HG03520 (cell line): ENCODE results near the gene SMAD9.

Experiments
- ATAC-seq: cut with Tn5 transposase; IDR thresholded peaks from one replicate; pipeline ENCODE4 v1.9.1; 2021; ENCODE audit warnings: mild to moderate bottlenecking, moderate library complexity; ENCODE audit not compliant: unreplicated experiment

The SMAD9 gene

GRCh38 chr13:36870050-36870692, 49.9 kb downstream of the SMAD9 start:
- ATAC-seq, result no peak

- ATAC-seq, result no peak
Observed at GRCh38 chr13:36866232-36866631, 53.8 kb downstream of the SMAD9 start.

DNA sequence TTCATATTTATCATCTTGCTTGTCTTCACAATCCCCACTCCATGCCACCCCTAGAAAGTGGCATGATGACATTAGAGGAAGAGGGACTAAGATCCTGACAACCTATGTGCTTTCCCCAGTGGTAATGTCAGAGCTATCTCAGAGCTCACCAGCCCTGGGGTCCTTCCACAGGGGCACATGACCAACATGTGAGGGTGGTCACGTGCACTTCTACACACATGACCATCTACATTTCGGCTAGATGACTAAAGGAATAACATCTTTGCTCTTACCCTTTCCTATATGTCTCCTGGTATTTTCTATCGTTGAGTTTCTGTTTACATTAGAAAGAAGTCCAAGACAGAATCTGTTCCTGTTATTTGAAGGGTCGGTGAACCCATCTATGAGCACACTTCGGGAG, 54.8 kb downstream of the SMAD9 start:
- ATAC-seq, result no peak

GRCh38 chr13:36862722-36863121, 57.3 kb downstream of the SMAD9 start:
- no peak for ATAC-seq

DNA sequence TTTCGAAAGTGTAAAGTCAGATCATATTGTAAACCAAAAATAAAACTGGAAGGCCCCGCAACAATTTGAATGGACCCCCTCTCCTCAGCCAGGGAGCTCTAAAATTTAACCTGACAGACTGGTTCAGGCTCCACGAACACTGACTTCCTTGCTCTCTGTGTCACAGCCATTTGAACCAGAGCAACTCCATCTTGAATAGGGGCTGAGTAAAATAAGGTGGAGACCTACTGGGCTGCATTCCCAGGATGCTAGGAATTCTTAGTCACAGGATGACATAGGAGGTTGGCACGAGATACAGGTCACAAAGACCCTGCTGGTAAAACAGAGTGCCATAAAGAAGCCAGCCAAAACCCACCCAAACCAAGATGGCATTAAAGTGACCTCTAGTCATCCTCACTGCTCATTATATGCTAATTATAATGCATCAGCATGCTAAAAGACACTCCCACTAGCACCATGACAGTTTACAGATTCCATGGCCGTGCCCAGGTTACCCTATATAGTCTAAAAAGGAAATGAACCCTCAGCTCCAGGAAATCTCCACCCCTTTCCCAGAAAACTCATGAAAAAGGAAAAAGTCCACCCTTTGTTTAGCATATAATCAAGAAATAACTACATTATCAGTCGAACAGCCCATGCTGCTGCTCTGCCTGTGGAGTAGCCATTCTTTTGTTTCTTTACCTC, 57.9 kb downstream of the SMAD9 start:
- ATAC-seq, result no peak

DNA sequence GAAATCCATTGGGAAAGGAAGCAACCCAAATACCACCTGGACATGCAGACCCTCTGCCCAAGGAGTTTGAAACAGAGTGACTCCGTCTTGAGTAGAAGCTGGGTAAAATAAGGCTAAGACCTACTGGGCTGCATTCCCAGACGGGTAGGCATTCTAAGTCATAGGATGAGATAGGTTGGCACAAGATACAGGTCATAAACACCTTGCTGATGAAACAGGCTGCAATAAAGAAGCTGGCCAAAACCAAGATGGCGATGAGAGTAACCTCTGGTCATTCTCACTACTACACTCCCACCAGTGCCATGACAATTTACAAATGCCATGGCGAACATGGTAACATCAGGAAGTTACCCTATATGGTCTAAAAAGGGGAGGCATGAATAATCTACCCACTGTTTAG, 60.8 kb downstream of the SMAD9 start:
- ATAC-seq, result no peak

GRCh38 chr13:36858290-36858689, 61.7 kb downstream of the SMAD9 start:
- ATAC-seq, result no peak

- ATAC-seq, result no peak
Observed at GRCh38 chr13:36857253-36857652, 62.8 kb downstream of the SMAD9 start.

DNA sequence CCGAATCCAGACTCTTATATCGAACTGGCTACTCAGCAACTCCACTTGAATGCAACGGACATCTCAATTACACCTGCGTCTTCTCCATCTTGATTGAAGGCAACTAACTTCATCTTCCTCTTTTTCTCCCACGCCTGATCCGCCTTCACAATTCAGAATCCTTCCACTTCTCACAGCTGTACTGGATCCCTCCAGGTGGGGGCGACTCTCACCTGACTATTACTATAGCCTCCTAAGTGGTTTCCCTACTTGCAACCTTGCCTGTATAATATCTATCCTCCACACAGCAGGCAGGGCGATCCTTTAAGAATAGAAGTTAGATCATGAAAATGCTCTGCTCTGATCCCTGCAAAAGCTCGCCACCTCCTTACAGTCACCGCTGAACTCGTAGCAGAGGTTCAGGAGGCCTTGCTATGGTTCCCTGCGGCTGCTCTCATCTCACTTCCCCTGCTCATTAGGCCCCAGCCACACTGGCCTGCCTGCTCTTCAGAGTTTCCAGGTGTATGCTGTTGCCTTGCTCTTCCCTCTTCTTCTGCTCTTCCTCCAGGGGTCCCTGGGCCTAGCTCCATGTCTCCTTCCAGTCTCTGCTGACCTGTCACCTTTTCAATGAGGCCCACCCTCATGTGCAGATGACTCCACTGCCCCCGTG, 69.1 kb downstream of the SMAD9 start:
- no peak for ATAC-seq

GRCh38 chr13:36848199-36848982, 71.6 kb downstream of the SMAD9 start:
- no peak for ATAC-seq

DNA sequence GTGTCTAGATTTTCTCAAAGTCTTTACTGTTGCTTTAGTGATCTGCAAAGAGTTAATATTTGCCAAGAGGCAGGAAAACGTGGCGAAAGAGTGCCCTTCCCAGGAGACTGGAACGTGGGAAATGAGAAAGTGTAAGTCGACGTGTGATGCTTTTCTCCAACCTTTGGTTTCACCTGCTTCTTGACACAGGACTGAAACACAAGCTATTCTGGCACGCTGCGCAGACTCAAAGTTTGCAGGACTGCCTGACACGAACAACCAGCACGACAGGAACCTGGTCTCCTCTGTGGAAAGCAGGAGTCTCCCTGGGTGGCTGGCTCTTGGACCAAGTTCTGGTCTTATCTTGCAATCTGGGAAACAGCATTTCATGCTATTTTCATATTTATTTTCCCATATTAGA, 72.4 kb downstream of the SMAD9 start:
- ATAC-seq, result no peak

- no peak for ATAC-seq
Observed at GRCh38 chr13:36841391-36841790, 78.6 kb downstream of the SMAD9 start.

DNA sequence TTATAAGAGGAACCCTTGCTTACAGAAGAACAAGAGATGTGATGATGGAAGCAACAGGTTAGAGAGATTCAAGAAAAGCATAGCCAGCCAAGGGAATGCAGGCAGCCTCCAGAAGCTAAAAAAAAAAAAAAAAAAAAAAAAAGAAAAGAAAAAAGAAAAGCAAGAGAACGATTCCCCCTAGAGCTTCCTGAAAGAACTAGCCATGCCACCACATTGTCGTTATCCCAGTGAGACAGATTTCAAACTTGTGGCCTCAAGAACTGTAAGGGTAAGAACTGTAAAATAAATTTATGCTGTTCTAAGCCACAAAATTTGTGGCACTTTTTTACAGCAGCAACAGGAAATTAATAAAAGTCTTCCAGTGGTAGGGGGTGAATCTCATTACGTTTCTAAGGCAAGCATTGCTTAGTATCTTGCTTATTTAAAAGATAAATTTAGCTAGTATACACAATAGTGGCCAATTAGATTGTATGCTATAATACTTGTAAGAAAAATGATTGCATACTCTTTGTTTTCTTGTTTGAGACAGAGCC, 79.3 kb downstream of the SMAD9 start:
- ATAC-seq, result no peak

GRCh38 chr13:36839981-36840380, 80.1 kb downstream of the SMAD9 start:
- no peak for ATAC-seq

DNA sequence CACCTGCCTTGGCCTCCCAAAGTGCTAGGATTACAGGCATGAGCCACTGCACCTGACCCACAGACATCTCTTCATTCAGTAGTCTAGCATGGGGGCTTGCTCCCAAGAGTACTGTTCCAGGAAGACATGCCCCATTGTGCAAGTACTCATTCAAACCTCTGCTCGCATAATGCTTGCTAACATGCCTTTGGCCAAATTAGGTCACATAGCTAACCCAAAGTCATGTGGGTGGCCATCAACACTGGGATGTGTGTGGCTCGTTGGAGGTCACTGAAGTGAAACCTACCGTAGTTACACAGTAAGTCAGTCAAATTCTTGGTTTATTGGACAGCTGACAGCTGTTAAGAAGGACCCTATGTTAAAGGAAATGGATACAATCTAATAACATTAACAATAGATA, 80.8 kb downstream of the SMAD9 start:
- no peak for ATAC-seq

DNA sequence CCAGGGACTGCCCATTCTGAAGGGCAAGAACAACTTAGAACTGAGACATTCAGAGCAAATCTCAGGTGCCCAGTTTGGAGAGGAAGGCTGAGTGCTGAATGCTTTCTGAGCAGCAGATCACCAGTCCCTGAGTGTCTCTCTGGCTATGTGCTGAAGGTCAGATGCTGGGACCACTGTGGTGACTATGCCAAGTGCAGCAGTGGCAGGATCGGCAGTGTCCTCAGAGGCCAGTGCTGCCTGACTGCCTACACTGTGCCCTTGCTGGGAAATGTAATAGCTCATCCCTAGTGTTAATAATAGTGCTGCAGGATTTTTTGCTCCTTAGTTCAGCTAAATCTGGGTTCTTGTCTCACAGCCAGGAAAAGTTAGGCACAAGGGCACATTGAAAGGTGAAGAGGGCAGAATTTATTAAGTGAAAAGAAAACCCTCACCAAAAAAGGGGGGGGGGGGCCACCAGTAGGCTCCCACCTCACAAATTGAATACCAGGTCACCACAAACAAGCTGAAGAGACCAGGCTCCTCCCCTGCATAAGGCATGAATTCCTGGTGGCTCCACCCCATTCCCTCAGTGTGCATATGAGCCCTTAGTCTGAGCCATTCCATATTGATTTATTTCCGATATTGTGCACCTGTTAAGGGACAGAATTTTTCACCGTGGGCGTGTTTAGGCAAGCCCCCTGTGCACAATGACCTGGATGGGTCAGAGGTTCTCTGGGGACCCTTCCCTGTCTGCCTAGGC, 82.5 kb downstream of the SMAD9 start:
- ATAC-seq, result no peak

DNA sequence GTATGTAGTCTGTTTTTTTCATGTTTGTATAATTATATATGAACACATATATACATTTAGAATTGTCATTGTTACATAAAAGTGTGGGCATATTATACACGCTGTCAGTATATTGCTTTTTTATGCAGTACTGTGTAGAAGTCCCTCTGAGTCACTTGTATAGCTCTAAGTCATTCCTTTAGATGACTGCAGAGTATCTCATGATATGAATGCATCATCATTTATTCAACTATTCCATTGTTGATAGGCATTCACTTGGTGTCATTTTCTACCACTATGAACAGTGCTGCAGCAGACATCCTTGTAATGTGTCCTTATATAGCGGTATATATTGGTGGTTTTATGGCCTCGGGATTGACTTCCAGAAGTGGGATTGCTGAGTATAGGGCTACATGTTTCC, 85.7 kb downstream of the SMAD9 start:
- ATAC-seq, result no peak

DNA sequence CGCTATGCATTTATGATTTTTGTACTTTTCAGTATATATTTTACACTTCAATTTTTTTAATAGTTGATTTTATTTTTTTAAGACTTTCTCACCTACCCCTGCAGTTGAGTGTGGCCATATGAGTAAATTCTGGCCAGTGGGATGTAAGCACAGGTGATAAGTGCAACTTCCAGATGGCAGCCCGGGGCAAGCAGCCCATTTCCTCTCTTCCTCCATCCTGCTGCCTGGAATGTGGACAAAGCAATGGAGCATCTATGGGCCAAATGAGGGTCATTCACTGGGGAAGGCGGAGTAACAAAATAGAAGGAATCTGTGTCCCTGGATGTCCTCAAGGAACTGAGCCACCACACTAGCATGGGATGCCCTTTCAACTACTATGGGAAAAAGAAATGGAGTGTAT, 88.7 kb downstream of the SMAD9 start:
- ATAC-seq, result no peak

DNA sequence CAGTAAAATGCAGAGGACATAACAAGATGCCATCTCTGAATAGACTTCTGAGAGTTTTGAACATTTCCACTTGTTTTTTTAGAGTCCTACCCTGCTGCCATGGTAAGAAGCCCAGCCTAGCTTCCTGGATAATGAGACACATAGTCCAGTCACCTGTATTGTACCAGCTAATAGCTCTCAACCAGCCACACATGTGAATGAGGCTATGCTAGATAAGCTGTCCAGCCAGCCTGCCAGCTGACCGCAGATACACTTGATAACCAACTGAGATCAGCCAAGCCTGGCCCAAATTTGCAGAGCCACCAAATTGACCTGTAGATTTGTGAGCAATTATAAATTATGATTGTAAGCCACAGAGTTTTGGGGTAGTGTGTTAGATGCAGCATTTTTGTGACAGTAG, 90.3 kb downstream of the SMAD9 start:
- no peak for ATAC-seq

DNA sequence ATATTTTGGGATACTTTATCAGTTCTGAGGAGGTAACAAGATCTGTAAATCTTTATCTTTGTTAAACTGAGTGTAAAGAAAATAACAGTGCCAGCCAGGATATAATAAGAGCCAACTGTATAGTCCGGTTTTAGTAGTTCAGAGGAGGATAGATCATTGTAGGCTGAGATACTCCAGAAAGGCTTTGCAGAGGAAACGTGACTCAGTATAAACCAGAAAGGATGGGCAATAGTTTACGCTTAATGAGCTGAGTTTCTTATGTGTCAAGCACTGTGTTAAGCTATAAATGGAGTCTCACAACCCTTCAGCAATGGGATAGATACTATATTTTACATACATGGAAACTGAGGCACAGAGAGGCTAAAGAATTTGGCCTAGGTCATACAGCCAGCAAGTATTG, 97.3 kb downstream of the SMAD9 start:
- no peak for ATAC-seq

- peak; percentile 38 for ATAC-seq
Observed at GRCh38 chr13:36820222-36820621, 99.8 kb downstream of the SMAD9 start.
